Bronchial epithelial cell (primary cell): ENCODE results near the gene LZTR1. TPM values are rescaled to one million over a fixed set of nuclear protein-coding genes. Genes with fewer than 3 reads are reported as not detected.

Source experiments
- DNase-seq: peaks from one replicate; pipeline ENCODE4 v3.0.0-alpha.2; 2010; ENCODE audit warnings: low read depth
- FAIRE-seq: peaks from 2 replicates; lab custom pipeline; 2011; peaks lifted over from hg19 to GRCh38; lab: Jason Lieb, UNC
- H3K27me3 ChIP-seq: 2 replicates; pipeline ENCODE4 v1.5.1; 2011; ENCODE audit warnings: low read length; ENCODE audit not compliant: control insufficient read depth, insufficient read depth
- H3K36me3 ChIP-seq: 2 replicates; pipeline ENCODE4 v1.5.1; 2011; ENCODE audit warnings: low read length; ENCODE audit not compliant: control insufficient read depth, insufficient read depth
- H3K4me3 ChIP-seq: 2 replicates; pipeline ENCODE4 v1.5.1; 2011; ENCODE audit warnings: mild to moderate bottlenecking, low read depth, low read length, control low read depth
- CTCF ChIP-seq: IDR thresholded peaks from 2 replicates; pipeline ENCODE4 v1.5.1; 2011; ENCODE audit warnings: mild to moderate bottlenecking, moderate library complexity, low read length, control low read depth, inconsistent platforms; ENCODE audit not compliant: insufficient read depth, severe bottlenecking
- total RNA-seq: library from RNA; depleted of rRNA; stranded (reverse); fragments of >200 nt; gene quantifications from 2 replicates; pipeline ENCODE4 v1.2.1, GENCODE V29; 2014

LZTR1 gene
- total RNA-seq, 1 donor from 2014 or later: 14.7 TPM

GRCh38 chr22:20960609-20961008 lies 21.5 kb upstream of the LZTR1 start:
- H3K4me3 ChIP-seq: no peak overlapping the region
- no peaks in the 10 kb centered on the region for H3K27me3 ChIP-seq
- peaks cover 1% of the 10 kb centered on the region for H3K36me3 ChIP-seq
- FAIRE-seq (no peak), DNase-seq (no peak)
- TF ChIP-seq CTCF: no peak

GRCh38 chr22:20962491-20962945 lies 19.6 kb upstream of the LZTR1 start:
- TF ChIP-seq CTCF: no peak
- peaks cover 1% of the 10 kb centered on the region for H3K36me3 ChIP-seq

GRCh38 chr22:20963201-20964052 lies 18.7 kb upstream of the LZTR1 start:
- FAIRE-seq (no peak), DNase-seq (no peak)
- TF ChIP-seq CTCF: no peak
- Histone ChIP-seq H3K4me3 (no peak overlapping the region), H3K27me3 (no peaks in the 10 kb centered on the region), H3K36me3 (peaks cover 1% of the 10 kb centered on the region)

More at GRCh38 chr22:20962491-20962945, 19.6 kb upstream of the LZTR1 start:
- Histone ChIP-seq H3K4me3 (no peak overlapping the region), H3K27me3 (no peaks in the 10 kb centered on the region)
- no peak for FAIRE-seq
- no peak for DNase-seq

GRCh38 chr22:20964090-20964798 lies 17.9 kb upstream of the LZTR1 start:
- DNase-seq (no peak), FAIRE-seq (no peak)
- TF ChIP-seq CTCF: no peak
- Histone ChIP-seq H3K27me3 (no peaks in the 10 kb centered on the region), H3K36me3 (peaks cover 1% of the 10 kb centered on the region), H3K4me3 (peak overlapping the region; percentile 27)

- DNase-seq: no peak
- no peak for TF ChIP-seq CTCF
- peak overlapping the region; percentile 27 for H3K4me3 ChIP-seq
- H3K27me3 ChIP-seq: no peaks in the 10 kb centered on the region
- peaks cover 1% of the 10 kb centered on the region for H3K36me3 ChIP-seq
- no peak for FAIRE-seq
These were observed 17.3 kb upstream of the LZTR1 start for GRCh38 chr22:20964799-20965103.
